CD4-positive, alpha-beta T cell treated with Interleukin-6 for 4 hours (primary cell): ENCODE results near the gene MACROD2.

ENCODE experiments used
- DNase-seq: peaks from one replicate; pipeline ENCODE4 v3.0.0-alpha.2; 2020; ENCODE audit warnings: mixed read lengths

The MACROD2 gene

DNA sequence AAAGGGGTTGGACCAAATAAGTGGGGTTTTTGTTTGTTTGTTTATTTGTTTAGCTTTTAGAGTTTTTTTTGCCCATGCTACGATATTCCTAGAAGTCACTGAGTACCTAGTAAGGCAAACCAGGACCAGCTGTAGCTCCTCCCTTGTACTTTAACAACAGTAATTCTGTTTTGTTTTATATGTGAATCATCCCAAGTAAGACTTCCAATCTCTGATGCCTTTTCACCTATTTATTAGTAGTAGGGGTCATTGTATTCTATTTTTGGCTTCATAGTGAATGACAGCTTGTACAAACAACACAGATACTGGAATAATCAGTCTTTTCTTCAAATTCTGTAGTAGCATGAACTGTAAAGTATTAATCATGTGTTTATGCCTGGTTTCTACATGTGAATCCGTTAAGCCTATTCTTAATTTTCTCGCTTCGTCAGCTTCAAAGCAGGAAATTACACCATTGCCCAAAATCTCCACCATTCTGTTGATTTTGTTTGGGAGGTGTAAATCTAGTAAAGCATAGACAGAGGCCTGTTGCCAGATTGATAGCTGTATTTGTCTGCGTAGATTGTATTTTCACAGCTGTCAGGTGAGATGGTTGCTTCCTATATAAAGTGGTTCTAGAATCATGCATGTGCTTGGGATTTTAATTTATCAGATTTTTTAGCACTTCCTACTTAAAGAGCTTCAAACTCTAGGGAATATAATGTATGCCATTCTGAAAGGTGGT, 493.6 kb downstream of the MACROD2 start:
- DNase-seq = no peak

DNA sequence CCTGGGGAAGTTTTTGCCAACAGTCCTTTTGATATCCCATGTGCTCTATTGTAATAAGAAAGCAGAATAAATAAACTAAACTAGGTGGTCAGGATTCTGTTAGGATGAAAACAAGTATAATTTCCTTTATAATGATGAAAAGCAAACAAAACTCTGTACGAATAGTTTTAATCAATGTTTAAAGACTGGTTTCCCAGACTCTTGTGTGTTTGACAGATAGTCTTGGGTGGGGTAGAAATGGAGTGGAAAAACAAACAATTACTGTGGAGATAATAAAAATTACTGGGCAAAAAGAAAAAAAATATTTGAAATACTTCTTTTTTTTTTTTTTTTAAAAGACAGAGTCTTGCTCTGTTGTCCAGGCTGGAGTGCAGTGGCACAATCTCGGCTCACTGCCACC, 494.2 kb downstream of the MACROD2 start:
- no peak for DNase-seq

DNA sequence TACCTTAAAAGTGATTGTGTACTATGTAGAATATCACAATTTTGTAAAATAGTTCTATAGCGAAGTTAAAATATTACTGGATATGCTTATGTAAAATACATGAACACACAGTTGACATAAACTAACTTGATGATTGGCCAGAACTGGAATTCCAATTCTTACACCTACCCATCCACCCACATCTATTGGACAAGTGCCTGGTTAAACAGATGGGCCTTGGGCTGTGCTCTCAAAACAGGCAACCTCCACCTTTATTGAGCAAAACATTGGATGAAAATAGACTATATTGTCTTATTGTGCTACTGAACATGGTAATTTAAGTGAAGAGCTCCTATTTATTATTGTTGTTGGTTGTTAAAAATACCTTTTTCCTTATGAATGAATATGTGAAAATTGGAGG, 496.1 kb downstream of the MACROD2 start:
- no peak for DNase-seq

DNA sequence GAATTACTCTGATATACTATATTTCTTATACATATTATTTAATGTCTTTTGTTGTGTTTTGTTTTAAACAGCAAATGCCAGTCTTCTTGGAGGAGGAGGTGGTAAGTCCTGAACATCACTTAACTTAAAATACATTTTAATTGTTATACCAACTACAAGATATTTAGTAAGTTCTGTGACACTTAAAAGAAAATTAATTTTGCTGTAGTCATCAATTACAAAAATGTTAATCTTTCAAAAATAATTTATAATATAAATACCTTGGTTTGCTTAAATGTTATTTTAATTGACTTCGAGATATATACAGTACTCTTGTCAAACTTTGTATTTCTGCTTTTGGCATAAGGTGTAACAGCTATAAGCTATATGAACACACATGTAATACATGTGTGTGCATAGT, 498.1 kb downstream of the MACROD2 start:
- no peak for DNase-seq

GRCh38 chr20:14494355-14494754, 499.0 kb downstream of the MACROD2 start:
- no peak for DNase-seq

DNA sequence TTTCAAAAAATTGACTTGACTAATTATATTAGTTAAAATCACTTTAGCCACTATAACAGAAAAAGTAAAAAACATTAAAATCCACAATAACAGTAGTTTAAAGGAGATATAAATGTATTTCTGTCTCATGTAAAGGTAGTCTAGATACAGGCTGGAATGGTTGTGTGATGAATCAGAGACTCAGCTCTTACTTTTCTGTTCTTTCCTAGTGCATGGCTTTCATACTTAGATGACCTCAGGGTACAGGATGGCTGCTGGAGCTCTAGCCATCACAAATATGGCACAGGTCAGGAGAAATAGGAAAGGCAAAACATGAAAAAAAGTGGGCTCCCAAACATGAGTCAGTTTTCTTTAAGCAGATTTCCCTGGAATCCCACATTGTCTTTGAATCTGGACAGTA, 499.8 kb downstream of the MACROD2 start:
- DNase-seq = no peak

- DNase-seq = no peak
These were observed 501.7 kb downstream of the MACROD2 start for GRCh38 chr20:14497004-14497403.

DNA sequence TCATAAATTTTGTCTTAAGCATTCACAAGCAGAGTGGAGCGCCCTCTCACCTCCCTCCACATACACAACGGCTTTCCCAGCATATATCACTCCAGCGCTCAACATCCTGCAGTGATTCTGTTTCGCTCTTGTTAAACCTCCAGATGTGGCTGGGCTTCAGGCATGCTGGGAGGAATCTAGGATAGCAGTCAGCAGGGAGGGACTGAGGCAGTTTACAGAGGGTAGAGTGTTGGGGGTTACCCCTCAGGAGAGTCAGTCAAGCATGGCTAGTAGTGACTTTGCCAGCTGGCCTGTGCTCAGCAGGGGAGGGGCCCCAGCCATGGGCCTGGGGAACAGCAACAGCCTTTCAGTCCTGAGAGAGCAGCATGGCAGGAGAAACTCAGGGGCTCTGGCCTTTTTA, 503.5 kb downstream of the MACROD2 start:
- DNase-seq = no peak

DNA sequence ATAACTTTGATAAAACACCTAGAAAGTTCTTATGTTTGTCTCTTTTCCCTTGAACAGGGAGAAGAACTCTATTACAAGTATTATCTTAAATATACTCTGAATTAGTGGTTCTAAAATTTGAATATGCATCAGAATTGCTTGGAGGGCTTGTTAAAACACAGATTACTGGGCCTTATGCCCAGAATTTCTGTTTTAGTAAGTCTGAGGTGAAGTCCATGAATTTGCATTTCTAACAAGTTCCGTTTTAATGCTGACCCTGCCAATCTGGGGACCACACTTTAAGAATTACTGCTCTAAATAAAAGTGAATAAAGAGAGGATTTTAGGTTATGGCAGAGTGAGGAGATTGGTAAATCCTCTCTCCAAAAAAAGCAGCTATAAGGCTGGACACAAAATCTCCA, 510.2 kb downstream of the MACROD2 start:
- no peak for DNase-seq

- no peak for DNase-seq
These were observed 512.4 kb downstream of the MACROD2 start for GRCh38 chr20:14507711-14508110.

DNA sequence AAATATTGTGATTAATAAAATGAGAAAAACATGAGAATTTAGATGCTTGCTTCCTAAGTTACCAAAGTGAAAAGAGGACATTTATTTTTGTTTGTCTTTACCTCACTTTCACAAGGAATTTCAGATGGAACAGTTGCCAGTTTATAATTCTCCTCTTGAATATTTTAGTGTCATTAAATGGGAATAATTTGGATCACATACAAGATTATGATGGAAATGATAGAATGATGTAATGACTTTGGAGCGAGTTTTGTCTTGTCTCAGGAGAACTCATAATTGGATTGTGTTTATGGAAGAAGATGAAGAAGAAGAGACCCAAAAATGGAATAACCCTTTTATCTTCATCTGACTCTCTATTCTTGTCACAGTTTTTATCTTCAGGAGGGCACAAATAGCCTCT, 515.0 kb downstream of the MACROD2 start:
- no peak for DNase-seq

DNA sequence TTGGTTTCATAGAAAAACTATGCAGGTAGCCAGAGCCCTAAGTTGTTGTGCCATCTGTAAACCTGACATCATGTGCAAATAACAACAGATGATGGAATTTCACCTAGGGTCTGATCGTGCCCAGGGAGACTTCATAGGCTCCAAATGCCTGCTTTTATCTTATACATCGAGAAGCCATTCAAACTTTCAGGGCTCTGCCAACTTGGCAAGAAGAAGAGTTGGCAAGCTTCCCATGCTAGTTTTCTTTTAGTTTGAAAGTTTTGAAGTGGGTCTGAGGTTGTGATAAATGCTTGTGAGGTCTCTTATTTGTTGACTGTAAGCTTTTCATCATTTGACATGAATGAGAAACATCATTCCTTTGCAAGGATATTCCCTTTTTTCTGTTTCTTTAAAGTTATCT, 517.5 kb downstream of the MACROD2 start:
- DNase-seq = no peak

- DNase-seq = no peak
These were observed 523.3 kb downstream of the MACROD2 start for GRCh38 chr20:14518648-14519047.

DNA sequence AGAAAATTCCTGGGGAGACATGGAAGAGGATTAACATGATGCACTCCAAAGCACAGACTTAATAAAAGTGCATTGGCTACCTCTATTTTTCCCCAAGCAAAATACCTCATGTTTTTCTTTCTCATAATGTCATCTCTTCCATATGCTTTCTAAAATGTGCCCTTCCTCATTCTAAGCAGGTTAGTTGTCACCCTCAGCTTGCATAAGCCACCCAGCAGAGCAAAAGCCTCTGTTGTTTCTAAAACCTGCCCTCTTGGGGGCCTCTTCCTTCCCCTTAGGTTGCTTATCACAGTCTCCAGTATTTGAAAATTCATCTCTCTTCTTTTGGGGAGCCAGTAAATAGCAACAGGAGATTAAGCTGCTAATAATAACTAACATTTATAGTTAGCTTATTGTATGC, 525.7 kb downstream of the MACROD2 start:
- DNase-seq = no peak

- DNase-seq = no peak
These were observed 526.1 kb downstream of the MACROD2 start for GRCh38 chr20:14521436-14521835.

DNA sequence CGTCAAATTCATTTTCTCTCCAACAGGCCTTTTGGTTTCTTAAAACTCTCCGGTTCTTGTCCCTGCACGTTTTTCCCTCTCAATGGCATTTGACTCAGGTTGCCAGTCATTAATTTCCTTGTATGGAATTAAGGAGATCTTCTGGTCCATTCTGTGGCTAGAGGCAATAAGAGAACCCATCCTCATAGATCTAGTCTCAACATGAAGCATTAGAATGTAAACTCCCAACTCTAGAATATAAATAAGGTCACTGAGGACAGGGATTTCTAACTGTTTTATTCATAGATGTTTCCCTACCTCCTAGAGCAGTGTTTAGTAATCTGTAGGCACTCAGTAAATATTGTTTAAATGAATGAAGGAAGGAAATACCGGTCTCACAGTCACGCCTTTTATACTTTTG, 527.3 kb downstream of the MACROD2 start:
- DNase-seq = no peak

GRCh38 chr20:14523090-14523489, 527.8 kb downstream of the MACROD2 start:
- DNase-seq = no peak

DNA sequence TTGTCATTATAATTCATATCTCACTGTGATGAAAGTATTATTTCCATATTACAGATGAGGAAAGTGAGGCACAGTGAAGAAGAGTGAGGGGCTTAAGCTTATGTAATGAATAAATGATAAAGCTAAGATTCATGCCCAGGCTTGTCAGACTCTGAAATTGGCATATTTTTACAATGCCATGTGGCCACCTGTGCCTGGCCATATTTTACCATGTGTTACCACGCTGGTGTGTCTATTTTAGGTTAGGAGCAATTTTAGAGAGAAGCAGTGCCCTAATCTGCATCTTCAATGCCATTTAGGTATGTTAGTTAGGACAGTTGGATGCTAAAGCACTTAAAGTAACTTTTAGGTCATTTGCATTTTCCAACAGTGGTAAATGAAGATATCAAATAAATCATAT, 530.1 kb downstream of the MACROD2 start:
- DNase-seq = no peak

GRCh38 chr20:14526891-14527290, 531.6 kb downstream of the MACROD2 start:
- no peak for DNase-seq

DNA sequence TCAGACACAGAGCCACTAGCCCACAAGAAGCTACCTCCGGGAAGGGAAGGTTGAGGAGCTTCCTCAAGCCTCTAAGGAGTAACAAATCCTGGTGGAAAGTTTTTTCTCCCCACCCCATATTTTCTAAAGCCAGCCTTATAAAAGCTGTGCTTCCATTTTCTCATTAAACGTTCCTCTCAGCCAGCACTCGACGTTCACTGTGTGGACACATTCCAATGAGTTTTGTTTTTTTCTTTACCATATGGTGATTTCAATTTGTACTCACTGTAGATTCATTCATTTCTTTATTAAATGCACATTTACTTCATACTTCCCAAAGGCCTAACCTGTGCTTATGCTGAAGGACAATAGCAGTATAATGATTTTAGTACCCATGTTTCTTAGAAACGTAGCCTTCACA, 536.5 kb downstream of the MACROD2 start:
- no peak for DNase-seq

- DNase-seq = no peak
These were observed 541.4 kb downstream of the MACROD2 start for GRCh38 chr20:14536738-14537137.

GRCh38 chr20:14538433-14538832, 543.1 kb downstream of the MACROD2 start:
- DNase-seq = no peak

- no peak for DNase-seq
These were observed 547.7 kb downstream of the MACROD2 start for GRCh38 chr20:14543040-14543439.

- no peak for DNase-seq
These were observed 549.4 kb downstream of the MACROD2 start for GRCh38 chr20:14544688-14545087.

DNA sequence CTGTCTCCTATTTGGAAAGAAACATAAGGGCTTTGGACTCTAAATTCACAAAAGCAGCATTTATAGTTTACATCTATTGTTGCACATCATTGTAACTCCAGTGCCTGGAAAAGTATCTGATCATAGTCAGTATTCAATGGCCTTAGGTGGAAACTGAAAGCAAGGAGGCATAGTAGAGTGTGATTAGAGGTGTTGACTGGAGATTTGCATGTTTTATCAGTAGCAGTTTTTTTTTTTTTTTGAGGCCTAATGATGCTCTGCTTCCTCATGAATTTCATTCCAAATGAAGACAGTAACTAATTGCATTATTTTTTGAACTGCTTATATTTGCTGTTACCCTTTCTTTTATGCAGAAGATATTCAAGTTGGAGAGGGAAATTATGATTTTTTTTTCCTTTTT, 555.3 kb downstream of the MACROD2 start:
- no peak for DNase-seq
